ENCODE measurements around the gene VKORC1L1.
"Not testable (repeated sequence)": the region's sequence is repeated elsewhere in the genome, so short reads cannot be mapped to it uniquely, and the experiment has no call there.

Gene VKORC1L1

DNA sequence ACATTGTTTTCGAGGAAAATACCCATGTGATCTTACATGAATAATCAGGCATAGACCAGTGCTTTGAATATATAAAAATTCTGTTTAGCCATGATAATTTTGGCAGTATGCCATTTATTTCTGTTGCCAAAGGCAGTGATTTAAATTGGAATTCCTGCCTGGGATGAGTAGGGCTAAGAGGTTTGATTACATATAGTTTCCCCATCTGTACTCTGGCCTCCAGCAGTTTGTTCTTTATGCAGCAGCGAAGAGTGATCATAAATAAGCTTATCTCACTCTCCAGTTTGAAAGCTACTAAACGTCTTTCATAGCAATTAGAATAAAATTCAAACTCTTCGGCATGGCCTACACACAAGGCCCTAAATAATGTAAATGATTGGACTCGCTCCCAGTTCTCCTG is 72.9 kb downstream of the VKORC1L1 start:
- DNase-seq = not testable (repeated sequence)

- DNase-seq = no peak
Observed at GRCh38 chr7:65946904-65947303, 74.0 kb downstream of the VKORC1L1 start.

DNA sequence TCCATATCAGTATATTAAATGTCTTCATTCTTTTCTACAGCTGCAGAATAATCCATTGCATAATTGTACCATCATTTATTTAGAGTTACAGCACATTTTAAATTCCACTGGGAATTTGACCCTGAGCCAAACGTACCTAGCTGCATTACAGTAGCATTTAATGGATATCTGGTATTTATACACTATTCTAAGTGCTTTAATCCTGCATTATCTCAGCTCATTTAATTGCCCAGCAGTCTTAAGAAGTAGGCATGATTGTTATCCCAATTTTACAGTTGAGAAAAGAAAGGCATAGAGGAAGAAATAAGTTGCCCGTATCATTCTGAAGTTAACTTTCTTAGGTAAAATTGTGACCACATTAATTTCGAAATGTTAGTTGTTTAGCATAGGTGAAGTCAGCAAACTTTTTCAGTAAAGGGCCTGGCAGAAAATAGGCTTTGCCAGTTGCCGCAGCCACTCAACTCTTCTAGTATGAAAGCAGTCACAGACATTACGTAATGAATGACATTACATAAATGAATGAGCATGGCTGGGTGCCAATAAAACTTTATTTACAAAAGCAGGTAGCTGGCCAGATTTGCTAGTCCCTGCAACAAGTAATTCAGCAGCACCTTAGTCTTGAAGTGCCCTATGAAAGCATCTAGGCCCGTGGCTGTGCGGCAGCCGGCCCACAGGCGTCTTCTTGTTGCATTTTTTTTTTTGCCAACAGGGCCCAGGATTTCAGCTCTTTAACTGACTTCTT is 79.1 kb downstream of the VKORC1L1 start:
- no peak for DNase-seq

DNA sequence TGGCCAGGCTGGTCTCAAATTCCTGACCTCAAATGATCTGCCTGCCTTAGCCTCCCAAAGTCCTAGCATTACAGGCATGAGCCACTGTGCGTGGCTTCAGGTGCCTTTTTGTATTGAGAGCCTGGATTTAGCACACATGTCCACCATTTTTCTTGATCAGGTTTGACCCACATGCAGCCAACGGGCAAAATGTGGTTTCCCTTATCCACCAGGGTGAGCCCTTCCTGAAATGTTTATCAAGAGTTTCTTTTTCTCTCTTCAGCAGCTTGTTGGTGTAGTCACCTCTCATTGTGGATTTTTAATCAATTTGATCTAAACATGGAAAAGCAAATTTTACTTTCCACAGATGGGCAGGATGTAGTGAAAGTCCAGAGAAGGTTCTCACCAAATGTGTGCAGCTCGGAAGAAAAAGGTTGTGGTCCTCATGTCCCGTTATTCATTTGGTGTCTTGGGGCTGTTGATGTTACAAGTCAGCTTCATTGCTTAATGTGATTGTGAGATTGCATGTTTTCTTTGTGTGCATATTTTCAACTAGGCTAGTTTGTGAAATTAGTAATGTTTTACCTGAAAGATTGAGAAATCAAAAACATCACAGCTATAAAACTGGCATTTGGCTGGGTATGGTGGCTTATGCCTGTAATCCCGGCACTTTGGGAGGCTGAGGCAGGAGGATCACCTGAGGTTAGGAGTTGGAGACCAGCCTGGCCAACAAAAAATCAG is 80.3 kb downstream of the VKORC1L1 start:
- DNase-seq = no peak

DNA sequence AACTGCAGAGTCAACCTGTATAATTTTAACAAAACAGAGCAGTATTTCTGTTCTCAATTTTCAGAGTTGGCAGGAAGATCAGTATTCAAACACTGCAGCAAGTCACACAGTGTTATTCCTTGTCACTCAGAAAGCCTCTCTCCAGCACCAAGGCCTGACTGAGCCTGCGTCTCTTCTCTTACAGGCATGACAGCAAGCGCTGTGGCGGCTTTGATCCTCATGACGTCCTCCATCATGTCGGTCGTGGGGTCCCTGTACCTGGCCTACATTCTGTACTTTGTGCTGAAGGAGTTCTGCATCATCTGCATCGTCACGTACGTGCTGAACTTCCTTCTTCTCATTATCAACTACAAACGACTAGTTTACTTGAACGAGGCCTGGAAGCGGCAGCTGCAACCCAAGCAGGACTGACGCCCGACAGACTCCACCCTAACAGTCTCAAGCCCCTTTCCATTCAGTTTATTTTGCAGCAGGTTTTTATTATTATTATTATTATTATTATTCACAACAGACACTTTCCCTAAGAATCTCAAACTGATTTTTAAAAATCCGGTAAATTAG is 81.1 kb downstream of the VKORC1L1 start:
- no peak for DNase-seq

GRCh38 chr7:65955718-65956117 is 82.8 kb downstream of the VKORC1L1 start:
- no peak for DNase-seq

- no peak for DNase-seq
Observed at GRCh38 chr7:65960351-65961074, 87.6 kb downstream of the VKORC1L1 start.

DNA sequence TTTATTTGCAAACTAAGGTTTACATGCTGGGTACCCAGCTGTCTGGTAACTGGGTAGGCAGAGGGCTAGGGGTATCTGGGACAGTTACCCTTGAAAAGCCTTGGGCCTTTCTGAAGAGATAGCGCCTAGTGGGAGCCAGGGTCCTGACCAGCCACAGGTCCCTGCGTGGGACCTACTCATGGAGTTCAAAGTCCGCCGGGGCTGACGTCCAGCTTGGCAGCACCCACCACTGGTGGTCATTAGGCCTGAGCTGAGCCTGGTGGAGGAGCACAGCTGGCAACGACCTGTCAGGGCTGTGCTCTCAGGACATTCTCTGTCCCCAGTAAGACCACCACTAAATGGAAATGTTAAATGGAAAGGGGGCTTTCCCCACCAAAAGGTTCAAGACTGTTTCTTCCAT is 89.2 kb downstream of the VKORC1L1 start:
- DNase-seq = no peak

- not testable (repeated sequence) for DNase-seq
Observed at GRCh38 chr7:65964671-65965070, 91.8 kb downstream of the VKORC1L1 start.

GRCh38 chr7:65966146-65966545 is 93.3 kb downstream of the VKORC1L1 start:
- no peak for DNase-seq

- no peak for DNase-seq
Observed at GRCh38 chr7:65967361-65968155, 94.7 kb downstream of the VKORC1L1 start.

- DNase-seq = no peak
Observed at GRCh38 chr7:65968256-65969185, 95.6 kb downstream of the VKORC1L1 start.

GRCh38 chr7:65971021-65971420 is 98.1 kb downstream of the VKORC1L1 start:
- no peak for DNase-seq

GRCh38 chr7:65972976-65973375 is 100.1 kb downstream of the VKORC1L1 start:
- no peak for DNase-seq

GRCh38 chr7:65974191-65974801 is 101.4 kb downstream of the VKORC1L1 start:
- no peak for DNase-seq

DNA sequence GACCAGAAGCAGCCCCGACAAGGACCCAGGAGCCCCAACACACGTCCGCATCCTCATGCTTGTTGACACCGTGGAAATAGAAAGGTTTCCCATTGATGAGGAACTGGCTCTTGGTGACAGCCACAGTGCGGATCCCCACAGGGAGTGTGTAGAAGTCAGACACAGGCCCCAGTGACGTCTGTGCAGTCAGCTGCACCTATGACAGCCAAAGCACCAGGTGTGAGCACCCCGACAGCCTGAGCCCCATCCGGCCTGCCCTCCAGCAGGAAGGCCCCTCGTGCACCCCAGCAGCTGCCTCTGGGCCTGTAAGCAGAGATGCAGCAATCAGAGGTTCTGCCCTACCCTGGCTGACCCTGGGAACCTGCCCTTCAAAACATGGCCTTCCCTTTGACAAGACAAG is 102.0 kb downstream of the VKORC1L1 start:
- DNase-seq = no peak

GRCh38 chr7:65975814-65976445 is 103.1 kb downstream of the VKORC1L1 start:
- DNase-seq = no peak

DNA sequence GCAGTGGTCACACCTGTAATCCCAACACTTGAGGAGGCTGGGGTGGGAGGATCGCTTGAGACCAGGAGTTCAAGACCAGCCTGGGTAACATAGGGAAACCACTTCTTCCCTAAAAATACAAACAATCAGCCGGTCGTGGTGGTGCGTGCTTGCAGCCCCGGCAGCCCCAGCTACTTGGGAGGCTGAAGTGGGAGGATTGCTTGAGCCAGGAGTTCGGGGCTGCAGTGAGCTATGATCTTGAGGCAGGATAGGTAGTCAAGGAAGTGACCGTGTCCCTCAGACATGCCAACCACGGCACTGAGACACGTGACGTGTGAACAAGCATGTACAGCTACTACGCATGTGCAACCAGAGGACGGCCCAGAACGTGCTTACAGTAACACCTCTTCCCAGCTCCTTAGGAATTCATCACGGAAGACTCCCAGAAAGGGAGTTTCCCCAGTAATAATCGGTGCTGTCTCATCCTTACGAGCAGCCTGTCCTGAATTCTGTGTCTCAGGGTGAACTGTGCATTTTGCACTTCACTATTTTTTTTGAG is 103.9 kb downstream of the VKORC1L1 start:
- no peak for DNase-seq

DNA sequence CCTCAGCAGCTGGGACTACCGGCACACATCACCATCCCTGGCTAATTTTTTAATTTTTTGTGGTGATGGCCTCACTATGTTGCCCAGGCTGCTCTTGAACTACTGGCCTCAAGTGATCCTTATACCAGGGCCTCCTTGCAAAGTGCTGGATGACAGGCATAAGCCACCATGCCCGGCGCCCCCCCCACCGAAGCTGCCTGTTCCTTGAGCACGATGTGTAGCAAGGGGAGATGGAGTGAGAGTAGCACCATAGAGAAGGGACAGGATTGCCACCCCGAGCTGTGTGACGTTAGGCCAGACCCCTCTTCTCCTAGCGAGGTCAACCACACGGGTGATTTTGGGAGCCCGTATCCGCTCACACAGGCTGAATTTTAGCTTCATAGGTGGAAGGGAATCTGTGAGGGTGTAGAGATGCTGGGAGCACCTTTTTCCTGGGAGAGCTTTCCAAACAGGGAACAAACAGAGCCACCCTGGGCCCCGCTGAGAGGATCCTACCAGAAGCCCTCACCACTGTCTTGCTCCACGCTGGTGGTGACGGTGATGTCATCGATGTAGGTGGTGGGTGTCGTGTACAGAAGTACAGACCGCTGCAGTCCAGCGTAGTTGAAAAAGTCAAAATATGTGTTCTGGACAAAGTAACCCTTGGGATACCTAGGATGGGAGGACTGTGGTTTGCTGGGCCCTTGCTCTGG is 106.2 kb downstream of the VKORC1L1 start:
- no peak for DNase-seq
